ENCODE results near the gene FERMT3. TPM values are rescaled to one million over a fixed set of nuclear protein-coding genes. Genes with fewer than 3 reads are reported as not detected.

The FERMT3 gene
- total and polyA plus RNA-seq, 2 of the 13 experiments (the other 11 are each of a cell fraction or from before 2014, with no cell fraction given): 0.29 TPM; not detected in 1

DNA sequence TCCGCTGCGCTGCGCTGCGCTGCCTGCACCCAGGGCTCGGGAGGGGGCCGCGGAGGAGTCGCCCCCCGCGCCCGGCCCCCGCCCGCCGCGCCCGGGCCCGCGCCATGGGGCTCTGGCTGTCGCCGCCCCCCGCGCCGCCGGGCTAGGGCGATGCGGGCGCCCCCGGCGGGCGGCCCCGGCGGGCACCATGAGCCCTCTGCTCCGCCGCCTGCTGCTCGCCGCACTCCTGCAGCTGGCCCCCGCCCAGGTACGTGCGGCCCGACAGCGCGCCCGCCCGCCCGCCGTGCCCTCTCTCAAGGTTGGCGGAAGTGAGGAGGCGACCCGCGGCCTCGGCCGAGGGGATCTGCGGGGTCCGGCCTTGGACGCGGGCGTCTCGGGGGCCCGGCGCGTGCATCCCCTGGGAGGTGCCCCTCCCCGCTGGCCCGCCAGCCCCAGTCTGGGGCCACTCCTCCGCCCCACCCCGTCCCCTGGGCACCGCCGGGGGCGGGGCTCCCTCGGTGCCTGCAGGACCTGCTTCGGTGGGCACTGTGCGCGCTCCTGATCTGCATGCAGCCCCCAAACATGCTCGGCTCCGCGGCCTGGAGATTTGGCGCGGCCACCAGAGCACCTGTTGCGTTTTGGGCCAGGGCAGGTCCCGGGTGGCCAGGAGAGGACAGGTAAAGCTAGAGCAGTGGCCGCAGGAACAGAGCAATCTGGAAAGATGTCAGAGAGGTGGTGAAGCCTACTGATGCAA lies 28.3 kb downstream of the FERMT3 start (continued):
- TF ChIP-seq, protein P1, sequence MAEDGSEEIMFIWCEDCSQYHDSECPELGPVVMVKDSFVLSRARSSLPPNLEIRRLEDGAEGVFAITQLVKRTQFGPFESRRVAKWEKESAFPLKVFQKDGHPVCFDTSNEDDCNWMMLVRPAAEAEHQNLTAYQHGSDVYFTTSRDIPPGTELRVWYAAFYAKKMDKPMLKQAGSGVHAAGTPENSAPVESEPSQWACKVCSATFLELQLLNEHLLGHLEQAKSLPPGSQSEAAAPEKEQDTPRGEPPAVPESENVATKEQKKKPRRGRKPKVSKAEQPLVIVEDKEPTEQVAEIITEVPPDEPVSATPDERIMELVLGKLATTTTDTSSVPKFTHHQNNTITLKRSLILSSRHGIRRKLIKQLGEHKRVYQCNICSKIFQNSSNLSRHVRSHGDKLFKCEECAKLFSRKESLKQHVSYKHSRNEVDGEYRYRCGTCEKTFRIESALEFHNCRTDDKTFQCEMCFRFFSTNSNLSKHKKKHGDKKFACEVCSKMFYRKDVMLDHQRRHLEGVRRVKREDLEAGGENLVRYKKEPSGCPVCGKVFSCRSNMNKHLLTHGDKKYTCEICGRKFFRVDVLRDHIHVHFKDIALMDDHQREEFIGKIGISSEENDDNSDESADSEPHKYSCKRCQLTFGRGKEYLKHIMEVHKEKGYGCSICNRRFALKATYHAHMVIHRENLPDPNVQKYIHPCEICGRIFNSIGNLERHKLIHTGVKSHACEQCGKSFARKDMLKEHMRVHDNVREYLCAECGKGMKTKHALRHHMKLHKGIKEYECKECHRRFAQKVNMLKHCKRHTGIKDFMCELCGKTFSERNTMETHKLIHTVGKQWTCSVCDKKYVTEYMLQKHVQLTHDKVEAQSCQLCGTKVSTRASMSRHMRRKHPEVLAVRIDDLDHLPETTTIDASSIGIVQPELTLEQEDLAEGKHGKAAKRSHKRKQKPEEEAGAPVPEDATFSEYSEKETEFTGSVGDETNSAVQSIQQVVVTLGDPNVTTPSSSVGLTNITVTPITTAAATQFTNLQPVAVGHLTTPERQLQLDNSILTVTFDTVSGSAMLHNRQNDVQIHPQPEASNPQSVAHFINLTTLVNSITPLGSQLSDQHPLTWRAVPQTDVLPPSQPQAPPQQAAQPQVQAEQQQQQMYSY (CRISPR knock-in tag; IDR thresholded peaks at IDR 0.05): no peak
- TF ChIP-seq, protein P2, sequence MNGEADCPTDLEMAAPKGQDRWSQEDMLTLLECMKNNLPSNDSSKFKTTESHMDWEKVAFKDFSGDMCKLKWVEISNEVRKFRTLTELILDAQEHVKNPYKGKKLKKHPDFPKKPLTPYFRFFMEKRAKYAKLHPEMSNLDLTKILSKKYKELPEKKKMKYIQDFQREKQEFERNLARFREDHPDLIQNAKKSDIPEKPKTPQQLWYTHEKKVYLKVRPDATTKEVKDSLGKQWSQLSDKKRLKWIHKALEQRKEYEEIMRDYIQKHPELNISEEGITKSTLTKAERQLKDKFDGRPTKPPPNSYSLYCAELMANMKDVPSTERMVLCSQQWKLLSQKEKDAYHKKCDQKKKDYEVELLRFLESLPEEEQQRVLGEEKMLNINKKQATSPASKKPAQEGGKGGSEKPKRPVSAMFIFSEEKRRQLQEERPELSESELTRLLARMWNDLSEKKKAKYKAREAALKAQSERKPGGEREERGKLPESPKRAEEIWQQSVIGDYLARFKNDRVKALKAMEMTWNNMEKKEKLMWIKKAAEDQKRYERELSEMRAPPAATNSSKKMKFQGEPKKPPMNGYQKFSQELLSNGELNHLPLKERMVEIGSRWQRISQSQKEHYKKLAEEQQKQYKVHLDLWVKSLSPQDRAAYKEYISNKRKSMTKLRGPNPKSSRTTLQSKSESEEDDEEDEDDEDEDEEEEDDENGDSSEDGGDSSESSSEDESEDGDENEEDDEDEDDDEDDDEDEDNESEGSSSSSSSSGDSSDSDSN (CRISPR knock-in tag; IDR thresholded peaks at IDR 0.05): peak; percentile 55; the same call in 1 of the 2 replicates
- TF ChIP-seq RFXANK (CRISPR knock-in tag; IDR thresholded peaks at IDR 0.05): no peak
- TF ChIP-seq KDM3A (CRISPR knock-in tag; IDR thresholded peaks at IDR 0.05; ENCODE audit: low read depth): no peak; the same call in 1 of the 2 replicates
- no peak for TF ChIP-seq ZNF75D (CRISPR knock-in tag; IDR thresholded peaks at IDR 0.05; ENCODE audit: borderline replicate concordance)
- no peak for TF ChIP-seq FOXK2 (IDR thresholded peaks at IDR 0.05)
- TF ChIP-seq, protein P3, sequence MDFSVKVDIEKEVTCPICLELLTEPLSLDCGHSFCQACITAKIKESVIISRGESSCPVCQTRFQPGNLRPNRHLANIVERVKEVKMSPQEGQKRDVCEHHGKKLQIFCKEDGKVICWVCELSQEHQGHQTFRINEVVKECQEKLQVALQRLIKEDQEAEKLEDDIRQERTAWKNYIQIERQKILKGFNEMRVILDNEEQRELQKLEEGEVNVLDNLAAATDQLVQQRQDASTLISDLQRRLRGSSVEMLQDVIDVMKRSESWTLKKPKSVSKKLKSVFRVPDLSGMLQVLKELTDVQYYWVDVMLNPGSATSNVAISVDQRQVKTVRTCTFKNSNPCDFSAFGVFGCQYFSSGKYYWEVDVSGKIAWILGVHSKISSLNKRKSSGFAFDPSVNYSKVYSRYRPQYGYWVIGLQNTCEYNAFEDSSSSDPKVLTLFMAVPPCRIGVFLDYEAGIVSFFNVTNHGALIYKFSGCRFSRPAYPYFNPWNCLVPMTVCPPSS (IDR thresholded peaks at IDR 0.05): no peak
- no peak for TF ChIP-seq ZNF496 (CRISPR knock-in tag; IDR thresholded peaks at IDR 0.05; ENCODE audit: insufficient replicate concordance)
- no peak for TF ChIP-seq SNAI1 (CRISPR knock-in tag; IDR thresholded peaks at IDR 0.05; ENCODE audit: borderline replicate concordance)
- TF ChIP-seq, protein P4, sequence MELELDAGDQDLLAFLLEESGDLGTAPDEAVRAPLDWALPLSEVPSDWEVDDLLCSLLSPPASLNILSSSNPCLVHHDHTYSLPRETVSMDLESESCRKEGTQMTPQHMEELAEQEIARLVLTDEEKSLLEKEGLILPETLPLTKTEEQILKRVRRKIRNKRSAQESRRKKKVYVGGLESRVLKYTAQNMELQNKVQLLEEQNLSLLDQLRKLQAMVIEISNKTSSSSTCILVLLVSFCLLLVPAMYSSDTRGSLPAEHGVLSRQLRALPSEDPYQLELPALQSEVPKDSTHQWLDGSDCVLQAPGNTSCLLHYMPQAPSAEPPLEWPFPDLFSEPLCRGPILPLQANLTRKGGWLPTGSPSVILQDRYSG (CRISPR knock-in tag; IDR thresholded peaks at IDR 0.05): no peak
- no peak for TF ChIP-seq SNRNP70 (IDR thresholded peaks at IDR 0.05; ENCODE audit: low read depth, low read length)
- TF ChIP-seq, protein P5, sequence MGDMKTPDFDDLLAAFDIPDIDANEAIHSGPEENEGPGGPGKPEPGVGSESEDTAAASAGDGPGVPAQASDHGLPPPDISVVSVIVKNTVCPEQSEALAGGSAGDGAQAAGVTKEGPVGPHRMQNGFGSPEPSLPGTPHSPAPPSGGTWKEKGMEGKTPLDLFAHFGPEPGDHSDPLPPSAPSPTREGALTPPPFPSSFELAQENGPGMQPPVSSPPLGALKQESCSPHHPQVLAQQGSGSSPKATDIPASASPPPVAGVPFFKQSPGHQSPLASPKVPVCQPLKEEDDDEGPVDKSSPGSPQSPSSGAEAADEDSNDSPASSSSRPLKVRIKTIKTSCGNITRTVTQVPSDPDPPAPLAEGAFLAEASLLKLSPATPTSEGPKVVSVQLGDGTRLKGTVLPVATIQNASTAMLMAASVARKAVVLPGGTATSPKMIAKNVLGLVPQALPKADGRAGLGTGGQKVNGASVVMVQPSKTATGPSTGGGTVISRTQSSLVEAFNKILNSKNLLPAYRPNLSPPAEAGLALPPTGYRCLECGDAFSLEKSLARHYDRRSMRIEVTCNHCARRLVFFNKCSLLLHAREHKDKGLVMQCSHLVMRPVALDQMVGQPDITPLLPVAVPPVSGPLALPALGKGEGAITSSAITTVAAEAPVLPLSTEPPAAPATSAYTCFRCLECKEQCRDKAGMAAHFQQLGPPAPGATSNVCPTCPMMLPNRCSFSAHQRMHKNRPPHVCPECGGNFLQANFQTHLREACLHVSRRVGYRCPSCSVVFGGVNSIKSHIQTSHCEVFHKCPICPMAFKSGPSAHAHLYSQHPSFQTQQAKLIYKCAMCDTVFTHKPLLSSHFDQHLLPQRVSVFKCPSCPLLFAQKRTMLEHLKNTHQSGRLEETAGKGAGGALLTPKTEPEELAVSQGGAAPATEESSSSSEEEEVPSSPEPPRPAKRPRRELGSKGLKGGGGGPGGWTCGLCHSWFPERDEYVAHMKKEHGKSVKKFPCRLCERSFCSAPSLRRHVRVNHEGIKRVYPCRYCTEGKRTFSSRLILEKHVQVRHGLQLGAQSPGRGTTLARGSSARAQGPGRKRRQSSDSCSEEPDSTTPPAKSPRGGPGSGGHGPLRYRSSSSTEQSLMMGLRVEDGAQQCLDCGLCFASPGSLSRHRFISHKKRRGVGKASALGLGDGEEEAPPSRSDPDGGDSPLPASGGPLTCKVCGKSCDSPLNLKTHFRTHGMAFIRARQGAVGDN (CRISPR knock-in tag; IDR thresholded peaks at IDR 0.05): peak; percentile 69
- TF ChIP-seq BRD4 (CRISPR knock-in tag; IDR thresholded peaks at IDR 0.05): 0 out of 2 replicates have a peak, but pooled peaks have one; percentile 57
- 0 out of 2 replicates have a peak, but pooled peaks have one; percentile 26 for TF ChIP-seq ZC3H13 (CRISPR knock-in tag; IDR thresholded peaks at IDR 0.05)
- TF ChIP-seq MXI1 (IDR thresholded peaks at IDR 0.05; ENCODE audit: borderline replicate concordance, low read depth, low read length): peak; percentile 56; the same call in 1 of the 3 replicates
- no peak for TF ChIP-seq HDAC1 (CRISPR knock-in tag; IDR thresholded peaks at IDR 0.05)
